Parathyroid adenoma (tissue), 2 donors: ENCODE data around the gene TNFRSF13B.

Experiments
- H2AFZ ChIP-seq: fragments of 300-600 bp; sonication (generic); one replicate; pipeline ENCODE4 v1.7.0; 2017; ENCODE audit warnings: antibody characterized with exemption, mild to moderate bottlenecking
- H3K27ac ChIP-seq: fragments of 300-600 bp; sonication (generic); one replicate; pipeline ENCODE4 v1.7.0; 2017
- H3K27me3 ChIP-seq: fragments of 300-600 bp; sonication (generic); one replicate; pipeline ENCODE4 v1.7.0; 2017; ENCODE audit warnings: low read length; ENCODE audit not compliant: control insufficient read depth, insufficient read depth
- H3K36me3 ChIP-seq: fragments of 300-600 bp; sonication (generic); one replicate; pipeline ENCODE4 v1.7.0; 2017; ENCODE audit warnings: low read length; ENCODE audit not compliant: control insufficient read depth, insufficient read depth
- H3K4me1 ChIP-seq: fragments of 300-600 bp; sonication (generic); one replicate; pipeline ENCODE4 v1.7.0; 2017; ENCODE audit warnings: control low read depth
- H3K4me2 ChIP-seq: fragments of 300-600 bp; sonication (generic); one replicate; pipeline ENCODE4 v1.7.0; 2017; ENCODE audit warnings: low read length
- H3K4me3 ChIP-seq: fragments of 300-600 bp; sonication (generic); one replicate; pipeline ENCODE4 v1.7.0; 2017; ENCODE audit warnings: low read depth, low read length
- H3K79me2 ChIP-seq: fragments of 300-600 bp; sonication (generic); one replicate; pipeline ENCODE4 v1.7.0; 2017; ENCODE audit warnings: control low read depth
- H3K9ac ChIP-seq: fragments of 300-600 bp; sonication (generic); one replicate; pipeline ENCODE4 v1.7.0; 2017; ENCODE audit warnings: mild to moderate bottlenecking
- H3K9me3 ChIP-seq: fragments of 300-600 bp; sonication (generic); one replicate; pipeline ENCODE4 v1.7.0; 2017; ENCODE audit warnings: low read length; ENCODE audit not compliant: control insufficient read depth
- CTCF ChIP-seq: fragments of 300-600 bp; sonication (generic); IDR thresholded peaks from one replicate; pipeline ENCODE4 v1.7.0; 2017; ENCODE audit warnings: antibody characterized with exemption, mild to moderate bottlenecking
- donor health status: primary hyperparathyroidism.

TNFRSF13B gene

GRCh38 chr17:16948587-16949376 lies 23.1 kb downstream of the TNFRSF13B start:
- Histone ChIP-seq H3K4me3 (no peak overlapping the region), H3K27ac (no peak overlapping the region)
- TF ChIP-seq CTCF = no peak

GRCh38 chr17:16947470-16947869 lies 24.4 kb downstream of the TNFRSF13B start:
- Histone ChIP-seq H3K9ac (no peak overlapping the region), H3K9me3 (no peaks in the 10 kb centered on the region), H3K27me3 (no peaks in the 10 kb centered on the region)

More at GRCh38 chr17:16948587-16949376, 23.1 kb downstream of the TNFRSF13B start:
- Histone ChIP-seq H2AFZ (no peak overlapping the region), H3K9me3 (no peaks in the 10 kb centered on the region), H3K4me1 (no peaks in the 10 kb centered on the region), H3K9ac (no peak overlapping the region), H3K4me2 (no peak overlapping the region), H3K27me3 (no peaks in the 10 kb centered on the region), H3K36me3 (no peaks in the 10 kb centered on the region), H3K79me2 (no peaks in the 10 kb centered on the region)

GRCh38 chr17:16945663-16946218 lies 26.2 kb downstream of the TNFRSF13B start:
- H3K79me2 ChIP-seq = no peaks in the 10 kb centered on the region
- H3K9ac ChIP-seq = no peak overlapping the region
- no peaks in the 10 kb centered on the region for H3K27me3 ChIP-seq
- no peak overlapping the region for H3K4me3 ChIP-seq
- no peak for TF ChIP-seq CTCF
- H2AFZ ChIP-seq = no peak overlapping the region
- no peak overlapping the region for H3K4me2 ChIP-seq
- no peak overlapping the region for H3K27ac ChIP-seq
- H3K36me3 ChIP-seq = no peaks in the 10 kb centered on the region
- H3K9me3 ChIP-seq = no peaks in the 10 kb centered on the region
- no peaks in the 10 kb centered on the region for H3K4me1 ChIP-seq

More at GRCh38 chr17:16947470-16947869, 24.4 kb downstream of the TNFRSF13B start:
- Histone ChIP-seq H3K4me3 (no peak overlapping the region), H3K27ac (no peak overlapping the region), H3K36me3 (no peaks in the 10 kb centered on the region), H2AFZ (no peak overlapping the region), H3K79me2 (no peaks in the 10 kb centered on the region), H3K4me1 (no peaks in the 10 kb centered on the region), H3K4me2 (no peak overlapping the region)
- no peak for TF ChIP-seq CTCF

DNA sequence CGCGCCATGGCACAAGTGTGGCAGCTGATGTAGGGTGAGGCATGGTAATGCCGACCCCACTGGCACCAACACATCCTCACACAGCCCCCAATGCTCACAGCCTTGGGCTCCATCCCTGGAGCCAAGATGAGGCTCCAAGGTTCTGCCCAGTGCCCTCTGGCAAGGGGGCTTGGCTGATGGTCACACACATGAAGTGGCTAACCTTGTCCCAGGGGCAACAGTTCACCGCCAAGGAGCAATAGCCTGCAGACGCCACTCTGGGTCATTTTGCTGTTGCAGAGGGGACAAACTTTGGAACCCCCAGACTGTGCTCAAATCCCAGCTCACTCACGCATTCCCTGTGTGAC lies 26.8 kb downstream of the TNFRSF13B start:
- Histone ChIP-seq H3K4me1 (no peaks in the 10 kb centered on the region), H3K4me3 (no peak overlapping the region), H3K79me2 (no peaks in the 10 kb centered on the region), H3K27ac (no peak overlapping the region), H3K9ac (no peak overlapping the region), H3K4me2 (no peak overlapping the region), H3K9me3 (no peaks in the 10 kb centered on the region), H3K27me3 (no peaks in the 10 kb centered on the region), H3K36me3 (no peaks in the 10 kb centered on the region), H2AFZ (no peak overlapping the region)
- no peak for TF ChIP-seq CTCF
